H9 (cell line): ENCODE results near the gene RAP1GAP. TPM values are rescaled to one million over a fixed set of nuclear protein-coding genes. Genes with fewer than 3 reads are reported as not detected.
A peak's percentile ranks its signal among the peaks of the same experiment; 100 is the strongest.

Experiments
- DNase-seq: peaks from one replicate; pipeline ENCODE4 v3.0.0-alpha.2; 2017
- H2AFZ ChIP-seq: one replicate; pipeline ENCODE4 v1.6.1; 2013; ENCODE audit warnings: mild to moderate bottlenecking, low read length, control low read depth, moderate library complexity
- H2AK5ac ChIP-seq: 2 replicates; pipeline ENCODE4 v1.6.1; 2013; ENCODE audit warnings: low read length, control low read depth, mixed read lengths; ENCODE audit not compliant: insufficient read length
- H2BK120ac ChIP-seq: one replicate; pipeline ENCODE4 v1.6.1; 2013; ENCODE audit warnings: low read depth, mild to moderate bottlenecking, low read length, control low read depth, inconsistent platforms; ENCODE audit not compliant: poor library complexity, severe bottlenecking
- H2BK12ac ChIP-seq: 2 replicates; pipeline ENCODE4 v1.6.1; 2013; ENCODE audit warnings: low read length, control low read depth, mixed read lengths, low read depth; ENCODE audit not compliant: insufficient read length
- H2BK15ac ChIP-seq: 2 replicates; pipeline ENCODE4 v1.6.1; 2013; ENCODE audit warnings: low read depth, low read length, control low read depth
- H2BK20ac ChIP-seq: one replicate; pipeline ENCODE4 v1.6.1; 2013; ENCODE audit warnings: low read depth, mild to moderate bottlenecking, low read length, control low read depth, inconsistent platforms; ENCODE audit not compliant: poor library complexity, severe bottlenecking
- H2BK5ac ChIP-seq: 2 replicates; pipeline ENCODE4 v1.6.1; 2013; ENCODE audit warnings: low read length, control low read depth, mixed read lengths; ENCODE audit not compliant: insufficient read length
- H3K14ac ChIP-seq: 2 replicates; pipeline ENCODE4 v1.6.1; 2013; ENCODE audit warnings: low read length, control low read depth; ENCODE audit not compliant: insufficient read depth
- H3K18ac ChIP-seq: 2 replicates; pipeline ENCODE4 v1.6.1; 2013; ENCODE audit warnings: low read depth, mild to moderate bottlenecking, mixed read lengths, low read length, control low read depth; ENCODE audit not compliant: insufficient read length
- H3K23ac ChIP-seq: 2 replicates; pipeline ENCODE4 v1.6.1; 2013; ENCODE audit warnings: low read length, control low read depth, mixed read lengths, low read depth; ENCODE audit not compliant: insufficient read length
- H3K23me2 ChIP-seq: 2 replicates; pipeline ENCODE4 v1.6.1; 2013; ENCODE audit warnings: low read depth, mild to moderate bottlenecking, mixed read lengths, low read length, control low read depth; ENCODE audit not compliant: insufficient read length, poor library complexity, severe bottlenecking
- H3K27ac ChIP-seq: 2 replicates; pipeline ENCODE4 v1.5.1; 2013; ENCODE audit warnings: low read length, control low read depth, mixed read lengths, low read depth; ENCODE audit not compliant: insufficient read length
- H3K27me3 ChIP-seq: 2 replicates; pipeline ENCODE4 v1.6.1; 2013; ENCODE audit warnings: low read length, control low read depth, inconsistent platforms; ENCODE audit not compliant: insufficient read depth
- H3K4ac ChIP-seq: 2 replicates; pipeline ENCODE4 v1.6.1; 2013; ENCODE audit warnings: low read depth, mild to moderate bottlenecking, control low read depth, inconsistent platforms, low read length, moderate library complexity
- H3K4me1 ChIP-seq: 2 replicates; pipeline ENCODE4 v1.6.1; 2013; ENCODE audit warnings: low read length, control low read depth, inconsistent platforms; ENCODE audit not compliant: insufficient read depth
- H3K4me2 ChIP-seq: 2 replicates; pipeline ENCODE4 v1.6.1; 2013; ENCODE audit warnings: low read length, control low read depth, mixed read lengths; ENCODE audit not compliant: insufficient read length, insufficient read depth
- H3K56ac ChIP-seq: 2 replicates; pipeline ENCODE4 v1.6.1; 2013; ENCODE audit warnings: low read depth, mild to moderate bottlenecking, mixed read lengths, low read length, control low read depth; ENCODE audit not compliant: insufficient read length
- H3K79me1 ChIP-seq: 2 replicates; pipeline ENCODE4 v1.6.1; 2013; ENCODE audit warnings: low read depth, mild to moderate bottlenecking, moderate library complexity, low read length, control low read depth, inconsistent platforms; ENCODE audit not compliant: insufficient read depth, poor library complexity, severe bottlenecking
- H3K79me2 ChIP-seq: 2 replicates; pipeline ENCODE4 v1.6.1; 2013; ENCODE audit warnings: low read length, control low read depth, inconsistent platforms; ENCODE audit not compliant: insufficient read depth
- H3K9ac ChIP-seq: 2 replicates; pipeline ENCODE4 v1.6.1; 2013; ENCODE audit warnings: low read length, control low read depth, mixed read lengths; ENCODE audit not compliant: insufficient read length; ENCODE audit errors: extremely low read depth
- H3K9me3 ChIP-seq: one replicate; pipeline ENCODE4 v1.6.1; 2013; ENCODE audit warnings: low read depth, low read length, inconsistent platforms; ENCODE audit not compliant: control insufficient read depth
- H3T11ph ChIP-seq: one replicate; pipeline ENCODE4 v1.6.1; 2013; ENCODE audit warnings: mild to moderate bottlenecking, low read length, control low read depth, inconsistent platforms
- H4K20me1 ChIP-seq: one replicate; pipeline ENCODE4 v1.6.1; 2013; ENCODE audit not compliant: control insufficient read depth, insufficient read length, insufficient read depth
- H4K5ac ChIP-seq: 2 replicates; pipeline ENCODE4 v1.6.1; 2013; ENCODE audit warnings: low read depth, mild to moderate bottlenecking, mixed read lengths, low read length, control low read depth; ENCODE audit not compliant: insufficient read length
- H4K8ac ChIP-seq: replicated peaks from 2 replicates; pipeline ENCODE4 v1.6.1; 2013; ENCODE audit warnings: low read length, control low read depth, mixed read lengths, low read depth; ENCODE audit not compliant: insufficient read length
- H4K91ac ChIP-seq: 2 replicates; pipeline ENCODE4 v1.6.1; 2013; ENCODE audit warnings: low read depth, mild to moderate bottlenecking, moderate library complexity, mixed read lengths, low read length, control low read depth; ENCODE audit not compliant: insufficient read length
- H3K27ac Mint-ChIP-seq, 3 experiments: 2 replicates in 2 of 3; 3 replicates in 1 of 3; pipeline ENCODE4 v1.8.0; 2020 to 2021; ENCODE audit warnings: mixed read lengths in 3 of 3, mild to moderate bottlenecking in 1 of 3, moderate library complexity in 1 of 3
- H3K27me3 Mint-ChIP-seq: 2 replicates; pipeline ENCODE4 v1.8.0; 2021; ENCODE audit warnings: low read depth, mild to moderate bottlenecking, moderate library complexity, mixed read lengths
- H3K36me3 Mint-ChIP-seq, 3 experiments: 2 replicates in 2 of 3; 3 replicates in 1 of 3; pipeline ENCODE4 v1.8.0; 2020 to 2021; ENCODE audit warnings: low read depth in 3 of 3, mixed read lengths in 3 of 3; ENCODE audit not compliant: insufficient read depth in 1 of 3
- H3K4me1 Mint-ChIP-seq, 2 experiments: 2 replicates each; pipeline ENCODE4 v1.8.0; 2020; ENCODE audit warnings: mixed read lengths in 2 of 2
- H3K4me3 Mint-ChIP-seq, 2 experiments: 2 replicates in 1 of 2; 3 replicates in 1 of 2; pipeline ENCODE4 v1.8.0; 2020 to 2021; ENCODE audit warnings: mild to moderate bottlenecking in 2 of 2, mixed read lengths in 2 of 2, moderate library complexity in 1 of 2
- H3K9me3 Mint-ChIP-seq, 2 experiments: 2 replicates in 1 of 2; 3 replicates in 1 of 2; pipeline ENCODE4 v1.8.0; 2020; ENCODE audit warnings: mild to moderate bottlenecking in 2 of 2, mixed read lengths in 2 of 2, moderate library complexity in 1 of 2
- WGBS: extraction: QIAGEN DNeasy Blood & Tissue Kit; methylation state at CpG from one replicate; pipeline ENCODE4 v1.1.7; 2013; ENCODE audit warnings: missing lambda C conversion rate, low lambda C conversion rate, mixed read lengths; ENCODE audit not compliant: insufficient read length; ENCODE audit errors: extremely low coverage; 5-methylcytosine and 5-hydroxymethylcytosine counted together
- total RNA-seq: library from RNA; stranded (reverse); gene quantifications from 2 replicates; pipeline ENCODE4 v1.2.1, GENCODE V29; 2021
- TF ChIP-seq, protein P1 (sequence below): fragments of 200-600 bp; sonication (generic); conservative IDR thresholded peaks from 3 replicates; pipeline ENCODE4 v1.8.0; 2021; ENCODE audit warnings: antibody characterized with exemption, mild to moderate bottlenecking

The RAP1GAP gene
- total RNA-seq, 1 experiment from 2014 or later, result 7.9 TPM

DNA sequence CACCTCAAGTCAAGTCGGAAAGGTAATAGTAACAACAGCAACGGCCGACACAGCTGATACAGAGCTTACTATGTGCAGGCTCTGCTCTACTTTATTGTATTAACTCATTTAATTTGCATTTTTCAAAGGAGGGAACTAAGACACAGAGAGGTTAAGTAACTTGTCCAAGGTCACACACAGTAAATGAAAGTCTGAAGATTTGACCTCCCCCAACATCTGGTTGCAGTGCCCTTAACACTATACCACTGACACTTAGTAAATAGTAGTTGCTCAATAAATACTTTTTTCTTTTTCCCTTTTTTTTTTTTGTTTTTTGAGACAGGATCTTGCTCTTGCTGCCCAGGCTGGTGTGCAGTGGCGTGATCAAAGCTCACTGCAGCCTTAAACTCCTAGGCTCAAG lies 39.2 kb downstream of the RAP1GAP start:
- Histone ChIP-seq H3K4me2 (no peak overlapping the region), H2BK12ac (no peak overlapping the region), H3K4me1 (peaks cover 3% of the 10 kb centered on the region; the same call in 1 of the 2 replicates), H2BK20ac (no peak overlapping the region), H2BK5ac (no peak overlapping the region), H2AFZ (no peak overlapping the region), H4K20me1 (no peaks in the 10 kb centered on the region), H3K27me3 (no peaks in the 10 kb centered on the region), H3K9me3 (no peaks in the 10 kb centered on the region), H3K4ac (no peak overlapping the region), H4K8ac (no peak overlapping the region), H2AK5ac (no peak overlapping the region), H3K79me1 (no peaks in the 10 kb centered on the region), H3K79me2 (no peaks in the 10 kb centered on the region), H2BK15ac (no peak overlapping the region), H3T11ph (no peak overlapping the region), H4K5ac (no peak overlapping the region), H2BK120ac (no peak overlapping the region), H3K56ac (no peak overlapping the region), H3K23me2 (no peaks in the 10 kb centered on the region), H3K23ac (no peak overlapping the region), H3K9ac (no peak overlapping the region), H3K27ac (no peak overlapping the region), H3K18ac (no peak overlapping the region), H4K91ac (no peak overlapping the region), H3K14ac (no peak overlapping the region)
- TF ChIP-seq, protein P1, sequence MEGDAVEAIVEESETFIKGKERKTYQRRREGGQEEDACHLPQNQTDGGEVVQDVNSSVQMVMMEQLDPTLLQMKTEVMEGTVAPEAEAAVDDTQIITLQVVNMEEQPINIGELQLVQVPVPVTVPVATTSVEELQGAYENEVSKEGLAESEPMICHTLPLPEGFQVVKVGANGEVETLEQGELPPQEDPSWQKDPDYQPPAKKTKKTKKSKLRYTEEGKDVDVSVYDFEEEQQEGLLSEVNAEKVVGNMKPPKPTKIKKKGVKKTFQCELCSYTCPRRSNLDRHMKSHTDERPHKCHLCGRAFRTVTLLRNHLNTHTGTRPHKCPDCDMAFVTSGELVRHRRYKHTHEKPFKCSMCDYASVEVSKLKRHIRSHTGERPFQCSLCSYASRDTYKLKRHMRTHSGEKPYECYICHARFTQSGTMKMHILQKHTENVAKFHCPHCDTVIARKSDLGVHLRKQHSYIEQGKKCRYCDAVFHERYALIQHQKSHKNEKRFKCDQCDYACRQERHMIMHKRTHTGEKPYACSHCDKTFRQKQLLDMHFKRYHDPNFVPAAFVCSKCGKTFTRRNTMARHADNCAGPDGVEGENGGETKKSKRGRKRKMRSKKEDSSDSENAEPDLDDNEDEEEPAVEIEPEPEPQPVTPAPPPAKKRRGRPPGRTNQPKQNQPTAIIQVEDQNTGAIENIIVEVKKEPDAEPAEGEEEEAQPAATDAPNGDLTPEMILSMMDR, result no peak
- no peak for DNase-seq
- no CpG with 5 or more reads among the region's 4 CpGs for WGBS
- no peaks in the 10 kb centered on the region for H3K36me3 Mint-ChIP-seq
- no peaks in the 10 kb centered on the region for H3K27me3 Mint-ChIP-seq
- no peak overlapping the region; a peak in 1 of 5 replicates for H3K4me3 Mint-ChIP-seq
- peak overlapping the region in 2 of 3 experiments; percentile 12 to 18; a peak in 1 of 7 replicates for H3K27ac Mint-ChIP-seq
- peaks cover 33 to 51% of the 10 kb centered on the region in 2 experiments for H3K4me1 Mint-ChIP-seq
- no peaks in the 10 kb centered on the region; a peak in 2 of 5 replicates for H3K9me3 Mint-ChIP-seq
